HG02981 (cell line): ENCODE results near the gene DTNB.

ENCODE experiments used
- ATAC-seq: cut with Tn5 transposase; IDR thresholded peaks from one replicate; pipeline ENCODE4 v1.9.1; 2021; ENCODE audit warnings: mild to moderate bottlenecking, moderate library complexity; ENCODE audit not compliant: unreplicated experiment

Gene DTNB

GRCh38 chr2:25400576-25401216 is 272.7 kb downstream of the DTNB start:
- no peak for ATAC-seq

GRCh38 chr2:25400169-25400568 is 273.2 kb downstream of the DTNB start:
- no peak for ATAC-seq

- no peak for ATAC-seq
These were observed 274.8 kb downstream of the DTNB start for GRCh38 chr2:25398534-25398933.

- no peak for ATAC-seq
These were observed 275.6 kb downstream of the DTNB start for GRCh38 chr2:25397777-25398176.

- ATAC-seq = no peak
These were observed 284.2 kb downstream of the DTNB start for GRCh38 chr2:25389161-25389560.

- no peak for ATAC-seq
These were observed 284.9 kb downstream of the DTNB start for GRCh38 chr2:25388491-25388890.

GRCh38 chr2:25387876-25388449 is 285.4 kb downstream of the DTNB start:
- ATAC-seq = no peak

GRCh38 chr2:25386971-25387875 is 286.2 kb downstream of the DTNB start:
- ATAC-seq = no peak

- ATAC-seq = no peak
These were observed 287.5 kb downstream of the DTNB start for GRCh38 chr2:25385910-25386309.

GRCh38 chr2:25383806-25384205 is 289.6 kb downstream of the DTNB start:
- no peak for ATAC-seq

- ATAC-seq = no peak
These were observed 291.9 kb downstream of the DTNB start for GRCh38 chr2:25381502-25381901.

- no peak for ATAC-seq
These were observed 292.6 kb downstream of the DTNB start for GRCh38 chr2:25380586-25381375.

GRCh38 chr2:25380023-25380422 is 293.4 kb downstream of the DTNB start:
- no peak for ATAC-seq

- no peak for ATAC-seq
These were observed 293.8 kb downstream of the DTNB start for GRCh38 chr2:25379535-25379934.

- ATAC-seq = no peak
These were observed 294.5 kb downstream of the DTNB start for GRCh38 chr2:25378731-25379490.

GRCh38 chr2:25377822-25378421 is 295.5 kb downstream of the DTNB start:
- ATAC-seq = no peak

GRCh38 chr2:25376750-25377621 is 296.4 kb downstream of the DTNB start:
- ATAC-seq = peak; percentile 93

- ATAC-seq = no peak
These were observed 297.3 kb downstream of the DTNB start for GRCh38 chr2:25375989-25376545.
